Measurements from ENCODE around the gene BPGM.
"Not testable (repeated sequence)": the region's sequence is repeated elsewhere in the genome, so short reads cannot be mapped to it uniquely, and the experiment has no call there.

The BPGM gene

DNA sequence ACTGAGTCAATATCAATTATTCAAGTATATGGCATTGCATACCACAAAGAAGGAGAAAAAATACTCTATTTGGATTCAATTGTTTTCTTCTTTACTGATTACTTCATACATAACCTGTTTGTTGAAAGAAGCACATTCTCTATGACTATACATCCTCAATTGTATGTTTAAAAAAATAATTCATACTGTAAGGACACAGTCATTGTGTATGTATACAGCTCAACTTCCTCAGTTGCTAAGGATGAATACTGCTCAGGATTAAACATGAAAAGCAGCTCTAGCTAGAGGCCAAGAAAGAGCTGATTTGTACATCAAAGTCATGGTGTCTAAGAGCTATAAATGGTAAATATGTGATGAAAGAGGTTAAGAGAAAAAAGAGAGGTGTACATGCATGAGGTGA lies 15.8 kb upstream of the BPGM start:
- FAIRE-seq: no peak
- no peak for DNase-seq (ENCODE audit: insufficient read length, low spot score)

DNA sequence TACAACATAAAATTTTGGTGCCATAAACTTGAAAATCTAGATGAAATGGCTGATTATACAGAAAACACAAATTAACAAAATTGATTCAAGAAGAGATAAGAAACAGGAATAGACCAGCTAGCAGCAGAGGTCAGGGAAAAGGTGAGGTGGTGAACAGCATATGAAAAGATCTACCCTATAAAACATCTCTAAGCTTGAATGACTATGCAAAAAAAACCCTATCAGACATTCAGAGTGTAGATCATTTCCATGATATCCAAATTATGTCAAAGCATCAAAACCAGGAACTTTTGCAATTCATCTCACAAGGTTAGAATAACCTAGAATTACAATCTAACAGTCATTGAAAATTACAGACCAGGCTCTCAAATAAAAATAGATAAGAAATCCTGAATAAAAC lies 14.6 kb upstream of the BPGM start:
- no peak for FAIRE-seq
- DNase-seq (ENCODE audit: insufficient read length, low spot score): no peak

DNA sequence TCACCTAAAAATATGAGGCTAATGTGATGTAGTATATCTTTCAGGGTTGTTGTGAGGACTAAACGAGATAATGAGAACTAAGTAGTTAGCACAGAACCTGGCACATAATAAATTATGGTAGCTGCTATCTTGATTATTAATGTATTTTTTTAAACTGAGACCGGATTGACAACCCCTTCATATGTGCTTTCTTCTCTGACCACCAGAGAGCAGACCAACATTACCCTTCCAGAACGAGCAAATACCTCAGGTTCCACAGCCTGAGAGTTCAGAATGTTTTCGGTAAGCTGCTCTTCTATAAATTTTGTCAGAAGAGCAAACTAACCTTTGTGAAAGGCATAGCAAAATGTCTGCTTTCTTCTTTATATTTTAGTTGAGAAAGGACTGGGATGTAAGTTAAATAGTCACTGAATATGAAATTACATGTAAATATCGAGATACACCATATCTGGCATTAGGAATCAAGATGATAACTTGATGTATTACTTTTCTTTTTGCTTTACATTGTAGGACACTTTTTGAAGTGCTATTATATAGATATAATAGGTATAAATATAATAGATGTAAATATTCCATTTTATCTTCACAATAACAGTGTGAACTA lies 13.6 kb upstream of the BPGM start:
- DNase-seq (ENCODE audit: insufficient read length, low spot score): peak; percentile 10
- no peak for FAIRE-seq

DNA sequence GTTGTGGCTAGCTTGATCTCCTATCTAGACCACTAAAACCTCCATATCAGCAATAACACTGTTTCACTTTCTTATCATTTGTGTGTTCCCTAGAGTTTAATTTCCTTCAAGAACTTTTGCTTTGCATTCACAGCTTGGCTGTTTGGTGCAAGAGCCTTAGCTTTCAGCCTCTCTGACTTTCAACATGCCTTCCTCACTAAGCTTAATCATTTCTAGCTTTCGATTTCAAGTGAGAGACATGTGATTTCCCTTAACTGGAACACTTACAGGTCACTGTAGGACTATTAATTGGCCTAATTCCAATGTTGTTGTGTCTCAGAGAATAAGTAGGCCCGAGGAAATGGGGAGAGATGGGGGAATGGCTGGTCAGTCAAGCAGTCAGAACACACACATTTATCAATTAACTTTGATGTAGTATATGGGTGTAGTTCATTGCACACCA lies 10.6 kb upstream of the BPGM start:
- FAIRE-seq: no peak
- DNase-seq (ENCODE audit: insufficient read length, low spot score): no peak

DNA sequence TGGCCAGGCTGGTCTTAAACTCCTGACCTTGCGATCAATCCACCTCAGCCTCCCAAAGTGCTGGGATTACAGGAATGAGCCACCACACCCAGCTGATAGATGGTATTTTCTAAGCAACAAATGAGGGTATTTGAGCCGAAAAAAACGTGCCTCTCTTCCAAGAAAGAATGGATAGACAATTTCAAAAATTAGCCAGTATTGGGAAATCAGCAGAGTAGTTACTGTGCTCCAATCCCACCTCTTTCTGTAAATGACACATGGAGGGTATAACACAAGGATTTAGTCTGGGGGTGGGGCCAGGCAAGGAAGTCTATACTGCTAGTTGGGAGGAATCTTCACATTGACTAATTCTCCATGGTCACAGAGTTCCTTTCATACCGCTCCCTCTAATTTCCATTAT lies 9.2 kb upstream of the BPGM start:
- FAIRE-seq (no peak), DNase-seq (ENCODE audit: insufficient read length, low spot score) (no peak)

DNA sequence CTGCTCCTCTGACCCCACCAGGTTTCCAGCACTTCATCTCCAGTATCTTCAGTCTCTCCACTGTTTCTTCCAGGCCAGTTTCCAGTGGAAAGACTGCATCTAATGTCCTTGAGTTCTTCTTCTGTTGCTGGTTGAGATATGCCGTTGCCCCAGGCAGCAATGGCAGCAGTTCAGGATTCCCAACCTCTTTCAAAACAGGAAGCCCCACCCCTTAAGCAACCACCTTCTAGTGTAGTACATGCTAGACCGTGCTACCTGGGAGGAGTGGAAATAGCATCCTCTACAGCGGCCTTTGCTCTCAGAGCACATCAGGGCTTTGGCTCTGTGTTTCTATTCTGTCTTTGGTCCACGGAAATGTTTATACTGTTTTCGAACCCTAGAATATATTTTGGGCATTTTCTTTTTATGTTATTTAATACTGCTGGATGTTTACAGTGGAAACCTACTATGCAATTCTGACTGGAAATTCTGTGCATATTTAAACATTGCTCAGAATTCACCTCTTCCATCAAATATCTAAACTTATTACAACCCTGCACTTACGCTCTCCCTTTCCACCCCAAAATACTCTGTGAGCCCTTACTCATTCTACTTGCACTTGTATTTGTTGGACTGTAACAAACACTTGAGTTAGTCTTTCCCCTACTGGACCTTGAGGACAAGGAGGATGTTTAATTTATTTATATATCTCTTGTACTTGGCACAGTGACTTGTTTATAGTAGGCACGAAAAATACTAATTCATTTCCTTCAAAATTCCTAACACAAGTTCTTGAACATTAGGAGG lies 8.5 kb upstream of the BPGM start:
- FAIRE-seq (no peak), DNase-seq (ENCODE audit: insufficient read length, low spot score) (no peak)

DNA sequence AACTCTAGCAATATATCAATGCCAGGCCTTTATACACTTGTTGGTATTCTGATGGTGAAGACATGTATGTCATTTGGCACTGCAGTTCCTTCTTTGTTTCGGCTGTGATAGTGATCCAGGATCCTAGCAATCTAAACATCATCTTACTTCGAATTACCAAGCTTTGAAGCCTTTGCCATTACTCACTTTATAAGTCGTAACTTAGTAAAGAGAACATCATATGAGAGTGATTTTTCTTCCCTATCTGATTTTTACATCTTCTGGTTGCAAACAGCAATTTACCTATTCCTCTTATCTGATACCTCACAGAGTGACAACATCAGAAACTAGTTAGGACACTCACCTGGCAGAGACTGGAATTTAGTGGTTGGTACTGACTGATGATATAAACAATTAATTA lies 7.6 kb upstream of the BPGM start:
- no peak for DNase-seq (ENCODE audit: insufficient read length, low spot score)
- FAIRE-seq: no peak

DNA sequence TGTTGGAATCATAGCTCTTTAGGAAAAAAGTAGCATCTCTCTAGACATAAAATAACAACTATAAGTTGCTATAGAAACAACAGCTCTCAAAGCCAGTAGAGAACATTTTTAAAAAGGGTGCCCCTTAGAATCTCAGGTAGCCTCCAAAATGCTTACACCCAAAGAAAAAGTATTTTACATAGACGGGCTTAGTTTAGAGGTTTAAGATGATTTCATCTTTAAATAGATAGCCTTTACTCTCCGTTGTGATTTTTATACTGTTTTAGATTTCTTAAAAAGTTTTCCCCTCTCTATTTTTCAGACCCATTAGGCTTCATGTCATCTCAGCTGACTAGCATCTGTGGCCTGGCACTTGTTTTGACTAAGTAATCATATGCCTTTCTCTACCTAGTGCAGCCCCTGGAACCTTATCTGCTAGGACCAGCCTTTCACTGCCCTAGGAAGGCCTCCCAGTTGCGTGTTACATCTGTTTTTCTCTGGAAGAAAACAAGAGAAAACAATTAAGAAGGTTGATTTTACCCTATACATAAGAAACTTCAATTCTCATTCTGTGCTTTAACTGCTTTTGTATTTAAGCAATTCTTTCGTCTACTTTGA lies 6.9 kb upstream of the BPGM start:
- DNase-seq (ENCODE audit: insufficient read length, low spot score): no peak

DNA sequence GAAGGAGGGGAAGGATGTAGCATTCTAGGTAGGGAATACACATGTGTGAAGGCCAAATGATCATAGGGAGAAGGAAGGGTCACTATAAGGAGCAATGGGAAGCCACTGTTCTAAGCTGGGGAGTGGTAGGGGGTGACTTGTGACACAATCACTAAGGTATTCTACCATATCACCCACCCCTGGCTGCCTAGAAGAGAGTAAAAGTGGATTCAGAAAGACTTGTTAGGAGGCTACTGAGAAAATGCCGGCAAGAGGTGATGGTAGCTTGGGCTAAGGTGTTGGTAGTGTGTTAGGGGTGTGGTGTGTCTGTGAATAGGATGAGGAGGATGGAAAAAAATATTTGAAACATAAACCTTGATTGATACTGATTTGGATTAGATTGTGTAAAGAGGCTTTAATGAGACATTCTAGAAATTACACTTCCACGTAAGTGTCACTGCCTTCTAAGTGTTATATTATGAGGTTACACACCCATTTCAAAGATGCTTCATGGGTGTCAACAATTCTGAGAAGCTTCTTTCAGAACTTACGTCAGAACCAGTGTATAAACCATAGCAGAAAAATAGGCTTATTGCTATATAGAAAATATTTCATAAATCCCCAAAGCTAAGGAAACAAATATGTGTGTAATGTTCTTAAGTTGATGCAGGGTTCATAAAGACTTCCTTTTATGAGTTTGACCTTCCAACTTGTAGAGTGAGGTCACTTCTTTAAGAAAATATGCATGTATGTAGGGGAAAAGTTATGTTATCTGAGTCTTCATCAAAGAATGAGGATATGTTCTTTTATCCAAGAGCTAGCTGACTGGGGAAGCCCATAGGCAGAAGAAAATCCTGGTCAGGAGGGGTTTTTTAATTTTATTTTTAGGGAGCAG lies 5.6 kb upstream of the BPGM start:
- FAIRE-seq (no peak), DNase-seq (ENCODE audit: insufficient read length, low spot score) (no peak)

More for the DNA sequence above, 6.9 kb upstream of the BPGM start:
- no peak for FAIRE-seq

DNA sequence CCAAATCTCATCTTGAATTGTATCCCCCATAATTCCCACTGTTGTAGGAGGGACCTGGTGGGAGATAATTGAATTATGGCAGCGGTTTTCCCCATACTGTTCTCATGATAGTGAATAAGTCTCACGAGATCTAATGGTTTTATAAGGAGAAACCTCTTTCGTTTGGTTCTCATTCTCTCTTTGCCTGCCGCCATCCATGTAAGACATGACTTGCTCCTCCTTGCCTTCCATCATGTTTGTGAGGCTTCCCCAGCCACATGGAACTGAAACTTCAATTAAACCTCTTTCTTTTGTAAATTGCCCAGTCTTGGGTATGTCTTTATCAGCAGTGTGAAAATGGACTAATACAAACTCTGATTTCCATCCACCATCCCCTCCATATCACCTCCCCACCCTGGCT lies 4.7 kb upstream of the BPGM start:
- not testable (repeated sequence) for FAIRE-seq; DNase-seq (ENCODE audit: insufficient read length, low spot score)

DNA sequence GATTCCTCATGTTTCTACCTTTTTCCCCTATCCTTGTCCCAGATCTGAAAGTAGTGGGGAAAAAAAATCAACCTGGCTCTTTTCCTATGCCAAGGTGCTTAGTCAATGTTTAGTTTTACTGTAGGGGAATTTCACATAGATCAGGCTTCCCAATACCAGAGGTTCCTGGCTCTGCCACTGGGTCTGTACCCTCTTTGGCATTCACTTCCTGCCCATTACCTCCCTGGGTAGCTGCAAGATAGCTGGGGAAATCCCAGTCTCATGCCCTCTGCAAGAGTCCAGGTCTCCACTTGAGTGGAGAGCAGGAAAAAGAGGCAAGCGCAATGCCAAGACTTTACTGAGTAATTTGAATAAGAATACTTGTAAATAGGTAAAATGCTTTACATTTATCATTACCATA lies 3.5 kb upstream of the BPGM start:
- no peak for FAIRE-seq
- no peak for DNase-seq (ENCODE audit: insufficient read length, low spot score)

DNA sequence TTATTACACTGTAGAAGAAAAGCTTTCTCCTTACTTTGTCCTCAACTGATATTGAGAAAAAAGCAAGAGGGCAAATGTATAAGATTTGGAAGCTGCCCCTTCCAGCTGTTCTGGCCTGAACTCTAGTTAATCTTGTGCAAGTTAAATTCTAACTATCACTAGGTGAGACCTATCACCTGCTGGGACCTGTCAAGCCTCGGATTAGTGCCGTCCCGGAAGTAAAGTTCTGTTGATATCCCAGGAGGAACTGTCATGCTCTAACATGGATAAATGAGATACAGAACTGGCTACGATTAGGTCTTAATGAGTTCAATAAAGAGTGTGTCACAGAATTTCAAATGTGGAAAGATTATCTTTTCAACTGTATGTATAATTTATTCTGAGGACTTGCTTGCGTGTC lies 1.2 kb upstream of the BPGM start:
- FAIRE-seq: no peak

DNA sequence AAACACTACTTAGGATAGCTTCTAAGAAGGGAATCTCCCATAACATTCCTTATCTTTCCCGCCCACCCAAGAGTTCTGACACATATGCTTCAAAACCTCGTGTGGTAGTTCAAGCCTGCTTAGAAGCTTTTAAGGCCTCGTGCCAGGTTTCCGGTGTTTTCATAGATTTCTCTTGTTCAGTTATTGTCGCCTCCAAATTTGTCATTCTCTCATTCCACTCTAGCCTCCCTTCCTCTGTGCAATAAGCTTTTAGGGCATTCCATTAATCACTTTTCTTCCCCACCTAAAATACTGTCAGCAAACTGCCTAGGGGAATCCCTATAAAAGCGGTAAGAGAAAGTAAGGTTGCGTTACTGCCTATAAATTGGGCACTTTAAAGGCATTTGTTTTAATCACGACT lies 718 bp upstream of the BPGM start:
- DNase-seq (ENCODE audit: insufficient read length, low spot score): no peak
- FAIRE-seq: no peak

More for the DNA sequence above, 1.2 kb upstream of the BPGM start:
- no peak for DNase-seq (ENCODE audit: insufficient read length, low spot score)

DNA sequence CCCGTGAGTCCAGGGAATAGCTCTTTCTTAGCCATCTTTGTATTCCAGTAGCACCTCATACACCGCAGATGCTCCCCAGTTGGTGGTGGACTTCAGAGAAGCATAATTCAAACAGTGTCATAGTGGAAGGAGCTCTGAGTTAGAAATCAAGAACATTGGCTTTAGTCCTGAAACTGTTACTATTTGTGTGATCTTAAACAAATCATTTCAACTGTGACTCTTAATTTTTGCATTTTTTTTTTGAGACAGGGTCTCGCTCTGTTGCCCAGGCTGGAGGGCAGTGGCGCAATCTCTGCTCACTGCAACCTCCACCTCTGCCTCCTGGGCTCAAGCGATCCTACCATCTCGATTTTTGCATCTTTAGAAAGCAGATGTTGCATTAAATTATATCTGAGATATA lies 1.8 kb downstream of the BPGM start:
- DNase-seq (ENCODE audit: insufficient read length, low spot score): no peak
- FAIRE-seq: no peak

DNA sequence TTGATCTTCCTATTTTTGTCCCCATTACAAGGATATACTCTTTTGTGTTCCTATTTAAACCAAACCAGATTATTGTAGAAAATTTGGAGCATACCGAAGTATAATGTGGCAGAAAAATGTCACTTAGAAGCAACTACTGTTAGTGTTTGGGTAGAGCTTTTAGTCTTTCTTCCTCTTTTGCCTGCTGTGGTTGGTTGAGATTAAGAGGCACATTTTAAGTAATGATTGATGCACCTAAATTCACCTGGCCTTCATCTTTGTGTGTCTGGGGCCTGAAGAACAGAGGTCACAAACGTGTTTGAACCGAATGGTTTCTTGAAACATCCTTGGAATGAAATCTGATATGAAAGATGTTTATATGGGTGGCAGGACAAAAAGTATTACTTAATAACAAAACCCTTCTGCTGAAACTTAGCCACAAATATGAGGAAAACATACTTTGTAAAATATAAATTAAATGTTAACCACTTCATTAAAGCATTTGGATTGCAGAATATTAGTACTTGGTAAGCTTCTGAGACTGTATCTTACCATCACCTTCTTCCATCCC lies 2.6 kb downstream of the BPGM start:
- FAIRE-seq (no peak), DNase-seq (ENCODE audit: insufficient read length, low spot score) (no peak)

DNA sequence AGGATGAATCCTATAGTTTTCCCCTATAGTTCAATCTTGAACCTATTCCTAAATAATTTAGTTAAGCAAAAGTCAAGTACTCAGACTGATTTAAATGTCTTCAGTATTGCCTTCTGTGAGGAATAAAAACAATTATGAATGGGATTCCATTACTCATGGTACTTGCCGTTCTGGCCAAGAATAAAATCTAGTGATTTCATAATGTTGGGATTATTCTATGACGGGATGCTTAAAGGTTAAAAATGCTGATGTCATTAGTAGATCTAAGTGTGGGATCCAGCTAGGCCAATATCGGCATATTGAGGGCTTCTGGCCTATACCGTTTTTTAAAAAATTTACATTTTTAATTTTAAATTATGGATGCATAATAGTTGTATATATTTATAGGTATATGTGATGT lies 5.3 kb downstream of the BPGM start:
- DNase-seq (ENCODE audit: insufficient read length, low spot score): no peak
- no peak for FAIRE-seq

DNA sequence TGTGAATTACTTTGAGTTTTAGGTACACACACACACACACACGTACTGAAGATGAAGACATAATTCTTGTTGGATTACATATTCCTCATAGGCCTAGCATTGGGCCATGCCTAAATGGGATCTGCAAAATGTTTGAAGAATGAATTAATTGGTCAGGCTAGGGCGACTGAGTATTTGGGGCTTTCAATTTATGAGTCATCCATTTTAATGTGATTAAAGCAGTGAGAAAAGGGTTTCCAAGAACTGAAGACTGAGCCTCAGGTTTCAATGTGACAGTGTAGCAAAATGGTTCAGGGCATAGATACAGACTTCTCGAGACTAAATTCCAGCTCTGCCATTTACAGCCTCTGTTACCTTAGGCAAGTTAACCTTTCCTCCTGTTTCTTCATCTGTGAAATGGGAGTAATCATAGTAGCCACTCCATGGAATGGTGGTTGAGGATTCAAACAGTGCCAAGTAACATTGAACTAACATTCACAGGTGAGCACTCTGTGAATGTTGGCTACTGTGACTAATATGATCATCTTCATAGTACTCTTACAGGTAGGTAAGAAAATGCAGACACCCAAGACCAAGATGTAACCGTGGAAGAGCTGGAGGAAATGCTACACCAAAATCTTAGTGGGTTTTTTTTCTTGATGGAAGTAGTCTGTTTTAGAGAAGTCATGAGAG lies 7.6 kb downstream of the BPGM start:
- no peak for DNase-seq (ENCODE audit: insufficient read length, low spot score)
- FAIRE-seq: no peak

DNA sequence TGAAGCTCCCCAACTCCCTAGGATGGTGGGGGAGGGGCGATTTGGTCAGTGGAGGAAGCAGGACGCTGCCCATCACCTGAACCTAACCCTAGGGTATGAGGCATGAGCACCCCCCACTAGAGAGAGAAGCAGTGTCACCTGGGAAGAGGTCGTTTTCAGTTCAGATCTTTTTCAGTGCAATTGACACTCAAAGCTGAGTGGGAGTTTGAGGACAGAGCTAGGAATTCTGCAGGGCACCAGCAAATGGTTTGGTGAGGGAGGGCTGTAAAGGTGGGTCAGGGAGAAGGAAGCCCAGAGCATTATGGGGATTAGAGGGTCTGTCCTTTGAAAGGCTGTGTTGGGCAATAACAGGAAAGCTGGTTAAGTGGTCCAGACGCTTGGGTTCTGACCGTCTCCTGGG lies 10.9 kb downstream of the BPGM start:
- DNase-seq (ENCODE audit: insufficient read length, low spot score) (no peak), FAIRE-seq (no peak)

DNA sequence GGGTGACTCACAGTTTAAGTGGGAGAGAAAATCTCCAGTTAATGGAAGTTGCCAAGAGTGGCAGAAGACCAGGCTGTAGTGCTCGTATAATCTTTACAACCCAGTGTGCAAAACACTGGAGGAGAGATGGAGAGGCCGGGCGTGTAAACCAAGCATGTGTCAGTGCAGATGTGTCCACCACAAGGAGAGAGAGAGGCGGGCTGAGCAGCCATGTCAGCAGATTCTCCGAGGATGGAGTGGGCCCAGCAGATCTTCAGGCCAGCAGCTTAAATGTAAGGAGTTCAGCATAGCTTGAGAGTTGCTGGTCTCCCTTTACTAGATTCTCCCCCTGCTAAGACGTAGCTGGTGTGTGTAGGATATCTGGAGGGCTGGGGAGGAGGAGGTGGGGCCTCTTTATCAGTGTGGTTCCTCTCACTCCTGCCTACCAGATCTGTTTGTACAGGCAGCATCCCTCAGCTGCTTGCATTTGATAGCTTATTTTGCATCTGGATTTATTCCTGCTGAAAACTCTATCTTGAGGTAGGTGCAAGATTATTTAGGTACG lies 13.7 kb downstream of the BPGM start:
- DNase-seq (ENCODE audit: insufficient read length, low spot score): no peak
- FAIRE-seq: no peak

DNA sequence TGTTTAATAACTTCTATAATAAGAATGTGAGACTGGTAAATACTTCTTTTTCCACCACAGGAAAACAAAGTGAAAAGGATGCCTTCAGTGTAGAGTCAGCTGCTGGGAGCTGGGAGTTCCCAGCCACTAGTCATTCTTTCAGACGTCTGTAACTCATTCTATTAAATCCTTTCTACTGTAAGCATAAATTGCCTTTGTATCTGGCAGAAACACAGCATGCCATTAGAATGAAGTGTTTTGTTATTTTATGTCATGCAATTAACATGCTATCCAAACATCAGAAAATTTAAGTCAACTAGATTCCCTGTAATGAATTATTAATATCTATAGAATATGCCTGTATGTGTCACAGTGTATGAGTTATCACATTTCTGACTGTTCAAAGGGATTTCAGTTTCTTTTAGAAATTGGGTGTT lies 14.3 kb downstream of the BPGM start:
- FAIRE-seq (no peak), DNase-seq (ENCODE audit: insufficient read length, low spot score) (no peak)
